ENCODE measurements around the gene TLX2. TPM values are rescaled to one million over a fixed set of nuclear protein-coding genes. Genes with fewer than 3 reads are reported as not detected.

The TLX2 gene
- total RNA-seq, 2 donors from 2014 or later: not detected

GRCh38 chr2:74495440-74495839 is 18.8 kb upstream of the TLX2 start:
- Histone ChIP-seq H3K4me1 (peaks cover 0 to 29% of the 10 kb centered on the region in 2 donors), H3K36me3 (peaks cover 32% of the 10 kb centered on the region), H3K4me3 (no peak overlapping the region), H3K9me3 (no peaks in the 10 kb centered on the region), H3K27me3 (peaks cover 17 to 21% of the 10 kb centered on the region in 2 donors), H3K27ac (no peak overlapping the region)
- TF ChIP-seq CTCF (IDR thresholded peaks at IDR 0.05): no peak
- no peak for DNase-seq (ENCODE audit: low spot score)

- TF ChIP-seq CTCF (IDR thresholded peaks at IDR 0.05): no peak
- H3K4me3 ChIP-seq: peak overlapping the region in 1 of 2 donors; percentile 51
- H3K27ac ChIP-seq: no peak overlapping the region
- no peak for DNase-seq (ENCODE audit: low spot score)
- H3K27me3 ChIP-seq: peaks cover 18 to 21% of the 10 kb centered on the region in 2 donors
- peaks cover 16% of the 10 kb centered on the region for H3K36me3 ChIP-seq
- H3K4me1 ChIP-seq: peaks cover 0 to 34% of the 10 kb centered on the region in 2 donors
- H3K9me3 ChIP-seq: no peaks in the 10 kb centered on the region
These were observed 17.1 kb upstream of the TLX2 start for GRCh38 chr2:74496997-74497776.

- Histone ChIP-seq H3K4me3 (peak overlapping the region; percentile 9 to 51), H3K27ac (no peak overlapping the region), H3K9me3 (no peaks in the 10 kb centered on the region), H3K27me3 (peaks cover 18 to 21% of the 10 kb centered on the region in 2 donors), H3K36me3 (peaks cover 9% of the 10 kb centered on the region), H3K4me1 (peaks cover 0 to 42% of the 10 kb centered on the region in 2 donors)
- DNase-seq (ENCODE audit: low spot score): no peak
- no peak for TF ChIP-seq CTCF (IDR thresholded peaks at IDR 0.05)
These were observed 16.3 kb upstream of the TLX2 start for GRCh38 chr2:74497777-74498499.

GRCh38 chr2:74498500-74499266 is 15.6 kb upstream of the TLX2 start:
- H3K36me3 ChIP-seq: peaks cover 1% of the 10 kb centered on the region
- H3K4me3 ChIP-seq: peak overlapping the region; percentile 6 to 51
- peaks cover 0 to 48% of the 10 kb centered on the region in 2 donors for H3K4me1 ChIP-seq
- peaks cover 18 to 21% of the 10 kb centered on the region in 2 donors for H3K27me3 ChIP-seq
- no peak for DNase-seq (ENCODE audit: low spot score)
- TF ChIP-seq CTCF (IDR thresholded peaks at IDR 0.05): no peak
- no peak overlapping the region for H3K27ac ChIP-seq
- no peaks in the 10 kb centered on the region for H3K9me3 ChIP-seq

GRCh38 chr2:74499267-74499939 is 14.8 kb upstream of the TLX2 start, which contains the start of gene LBX2:
LBX2 (minus strand) TSS chr2:74499603; CDS start chr2:74499537, 66 bp downstream.
- TF ChIP-seq CTCF (IDR thresholded peaks at IDR 0.05): no peak
- Histone ChIP-seq H3K4me3 (peak within 1 kb of the TSS; percentile 6 to 51), H3K9me3 (no peaks in the 10 kb centered on the region), H3K27ac (no peak within 1 kb of the TSS), H3K4me1 (peaks cover 0 to 56% of the 10 kb centered on the region in 2 donors), H3K27me3 (peaks cover 18 to 21% of the 10 kb centered on the region in 2 donors), H3K36me3 (no peaks in the 10 kb centered on the region)
- no peak for DNase-seq (ENCODE audit: low spot score)
